Transverse colon (tissue), 4 donors: ENCODE data around the gene RAMP1.

Experiments
- POLR2A ChIP-seq: fragments of 450-650 bp; IDR thresholded peaks from one replicate; pipeline ENCODE4 v1.6.1; 2016; ENCODE audit warnings: antibody characterized with exemption, mild to moderate bottlenecking, moderate library complexity
- POLR2AphosphoS5 ChIP-seq, 3 donors: sonication (generic); formaldehyde crosslinking; IDR thresholded peaks; one replicate each; pipeline ENCODE4 v1.6.1; 2016; ENCODE audit warnings: antibody characterized with exemption in 3 of 3
- TF ChIP-seq, protein P1 (sequence below), 5 experiments: fragments of 200-600 bp in 3 of 5; fragments of 450-650 bp in 2 of 5; sonication (generic) in 3 of 5; IDR thresholded peaks; 1 replicate in 2 of 5; 2 replicates in 3 of 5; pipeline ENCODE4 v1.5.1; 2016 to 2017; ENCODE audit warnings: antibody characterized with exemption in 5 of 5, inconsistent platforms in 3 of 5, mild to moderate bottlenecking in 2 of 5, moderate library complexity in 1 of 5

DNA sequence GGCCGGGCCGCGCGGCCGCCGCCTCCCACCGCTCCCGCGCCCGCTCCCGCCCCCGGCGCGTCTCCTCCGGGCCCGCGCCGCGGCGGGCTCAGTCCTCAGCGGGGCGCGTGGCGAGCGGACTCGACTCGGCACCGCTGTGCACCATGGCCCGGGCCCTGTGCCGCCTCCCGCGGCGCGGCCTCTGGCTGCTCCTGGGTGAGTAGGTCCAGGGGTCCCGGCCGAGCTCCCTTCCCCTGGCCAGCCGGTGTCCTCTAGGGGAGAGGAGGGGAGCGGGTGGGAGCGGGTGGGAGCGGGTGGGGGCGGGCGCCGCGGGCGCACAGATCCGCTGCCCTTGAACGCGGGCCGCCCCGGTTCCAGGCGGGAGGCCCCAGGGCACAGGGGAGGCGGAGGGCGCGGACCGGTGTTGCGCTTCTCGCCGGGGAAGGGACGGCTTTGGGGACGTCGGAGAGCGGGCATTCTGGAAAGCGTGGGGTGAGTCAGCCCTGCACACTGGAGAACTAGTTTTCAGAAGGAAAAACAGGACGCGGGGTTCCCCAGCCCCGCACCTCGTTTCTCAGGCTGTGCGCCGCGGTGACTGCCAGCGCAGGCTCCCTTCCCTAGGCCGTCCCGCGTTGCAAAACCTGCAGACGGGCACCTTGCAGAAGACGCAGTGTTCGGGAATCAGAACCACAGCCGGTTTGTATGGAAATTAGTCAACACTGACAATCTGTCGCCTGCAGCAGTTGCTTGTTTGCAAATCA is at the start of gene RAMP1:
- TF ChIP-seq POLR2AphosphoS5 (IDR thresholded peaks at IDR 0.05) (peak in 1 of 3 donors; percentile 63), POLR2A (no peak)
- TF ChIP-seq, protein P1, sequence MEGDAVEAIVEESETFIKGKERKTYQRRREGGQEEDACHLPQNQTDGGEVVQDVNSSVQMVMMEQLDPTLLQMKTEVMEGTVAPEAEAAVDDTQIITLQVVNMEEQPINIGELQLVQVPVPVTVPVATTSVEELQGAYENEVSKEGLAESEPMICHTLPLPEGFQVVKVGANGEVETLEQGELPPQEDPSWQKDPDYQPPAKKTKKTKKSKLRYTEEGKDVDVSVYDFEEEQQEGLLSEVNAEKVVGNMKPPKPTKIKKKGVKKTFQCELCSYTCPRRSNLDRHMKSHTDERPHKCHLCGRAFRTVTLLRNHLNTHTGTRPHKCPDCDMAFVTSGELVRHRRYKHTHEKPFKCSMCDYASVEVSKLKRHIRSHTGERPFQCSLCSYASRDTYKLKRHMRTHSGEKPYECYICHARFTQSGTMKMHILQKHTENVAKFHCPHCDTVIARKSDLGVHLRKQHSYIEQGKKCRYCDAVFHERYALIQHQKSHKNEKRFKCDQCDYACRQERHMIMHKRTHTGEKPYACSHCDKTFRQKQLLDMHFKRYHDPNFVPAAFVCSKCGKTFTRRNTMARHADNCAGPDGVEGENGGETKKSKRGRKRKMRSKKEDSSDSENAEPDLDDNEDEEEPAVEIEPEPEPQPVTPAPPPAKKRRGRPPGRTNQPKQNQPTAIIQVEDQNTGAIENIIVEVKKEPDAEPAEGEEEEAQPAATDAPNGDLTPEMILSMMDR (IDR thresholded peaks at IDR 0.05), result no peak
